Endothelial cell of umbilical vein (primary cell): ENCODE results near the gene HMCN1. TPM values are rescaled to one million over a fixed set of nuclear protein-coding genes. Genes with fewer than 3 reads are reported as not detected.

Source experiments
- BruUV-seq: library from RNA; stranded (reverse); fragments of 400-500 nt; replicated peaks from 2 replicates; lab custom pipeline; 2021; lab: Mats Ljungman, UMichigan
- CTCF ChIA-PET: fragments of 300-600, 350-600 bp; sonication (Branson Sonifier 250); formaldehyde crosslinking; loops from one replicate; lab custom pipeline; 2021; ENCODE audit warnings: antibody characterized with exemption, inconsistent platforms; lab: Charles Lee
- POLR2A ChIA-PET: fragments of 300-600, 350-600 bp; sonication (Branson Sonifier 250); formaldehyde crosslinking; loops from one replicate; lab custom pipeline; 2021; ENCODE audit warnings: antibody characterized with exemption, inconsistent platforms; lab: Charles Lee
- DNase-seq: peaks from one replicate; pipeline ENCODE4 v3.0.0-alpha.2; 2011; ENCODE audit warnings: low read depth, low spot score
- FAIRE-seq: peaks from 2 replicates; lab custom pipeline; 2011; peaks lifted over from hg19 to GRCh38; lab: Jason Lieb, UNC
- H2AFZ ChIP-seq: 2 replicates; pipeline ENCODE4 v1.6.0; 2012; ENCODE audit warnings: low read depth, low read length, control low read depth, inconsistent platforms
- H3K27ac ChIP-seq: 2 replicates; pipeline ENCODE4 v1.5.1; 2011; ENCODE audit warnings: low read depth, mild to moderate bottlenecking, control low read depth, low read length, moderate library complexity; ENCODE audit not compliant: insufficient read depth
- H3K27me3 ChIP-seq, 2 experiments: 2 replicates each; pipeline versions ENCODE4 v1.6.0 to v1.6.1; 2011; ENCODE audit warnings: low read length in 2 of 2, mixed read lengths in 1 of 2; ENCODE audit not compliant: control insufficient read depth in 2 of 2, insufficient read depth in 2 of 2
- H3K36me3 ChIP-seq, 2 experiments: 2 replicates in 1 of 2; 3 replicates in 1 of 2; pipeline ENCODE4 v1.5.1; 2011; ENCODE audit warnings: low read length in 2 of 2, mild to moderate bottlenecking in 1 of 2, moderate library complexity in 1 of 2; ENCODE audit not compliant: control insufficient read depth in 2 of 2, insufficient read depth in 2 of 2; ENCODE audit errors: extremely low read depth in 1 of 2
- H3K4me1 ChIP-seq: 3 replicates; pipeline ENCODE4 v1.5.1; 2011; ENCODE audit warnings: mild to moderate bottlenecking, low read length; ENCODE audit not compliant: control insufficient read depth, insufficient read depth; ENCODE audit errors: extremely low read depth
- H3K4me2 ChIP-seq: 2 replicates; pipeline ENCODE4 v1.6.1; 2011; ENCODE audit warnings: low read length, control low read depth, mixed read lengths; ENCODE audit not compliant: insufficient read depth
- H3K4me3 ChIP-seq, 3 experiments: fragments of 200-600 bp in 1 of 3; sonication (generic), shearing (Covaris generic) in 1 of 3; replicated peaks in 1 of 3; 2 replicates each; pipeline ENCODE4 v1.5.1; 2011 to 2016; ENCODE audit warnings: control low read depth in 3 of 3, low read length in 3 of 3, mild to moderate bottlenecking in 2 of 3, inconsistent platforms in 1 of 3, low read depth in 1 of 3, moderate library complexity in 1 of 3; ENCODE audit not compliant: insufficient read depth in 1 of 3
- H3K79me2 ChIP-seq: 2 replicates; pipeline ENCODE4 v1.6.0; 2012; ENCODE audit warnings: low read length, inconsistent platforms; ENCODE audit not compliant: control insufficient read depth, insufficient read depth
- H3K9ac ChIP-seq: replicated peaks from 2 replicates; pipeline ENCODE3; 2011; ENCODE audit warnings: low read length, control low read depth; ENCODE audit not compliant: insufficient read depth; ENCODE audit errors: extremely low read depth
- H3K9me1 ChIP-seq: replicated peaks from 3 replicates; pipeline ENCODE4 v1.6.0; 2011; ENCODE audit warnings: mild to moderate bottlenecking, low read length; ENCODE audit not compliant: control insufficient read depth, insufficient read depth; ENCODE audit errors: extremely low read depth
- H3K9me3 ChIP-seq: replicated peaks from 2 replicates; pipeline ENCODE4 v1.5.1; 2012; ENCODE audit warnings: low read length, inconsistent platforms; ENCODE audit not compliant: control insufficient read depth, insufficient read depth
- H4K20me1 ChIP-seq: replicated peaks from 2 replicates; pipeline ENCODE3; 2011; ENCODE audit warnings: mild to moderate bottlenecking, low read length; ENCODE audit not compliant: control insufficient read depth, insufficient read depth; ENCODE audit errors: extremely low read depth
- EZH2 ChIP-seq: IDR thresholded peaks from 2 replicates; pipeline ENCODE4 v1.6.1; 2012; ENCODE audit warnings: borderline replicate concordance, low read depth, mild to moderate bottlenecking, moderate library complexity, low read length, inconsistent platforms; ENCODE audit not compliant: severe bottlenecking
- FOS ChIP-seq: IDR thresholded peaks from 2 replicates; pipeline ENCODE4 v1.6.1; 2011; ENCODE audit warnings: mild to moderate bottlenecking, low read length, moderate library complexity, borderline replicate concordance; ENCODE audit not compliant: insufficient read depth
- GATA2 ChIP-seq: IDR thresholded peaks from 2 replicates; pipeline ENCODE4 v1.7.0; 2011; ENCODE audit warnings: low read depth, mild to moderate bottlenecking, moderate library complexity, mixed read lengths, low read length; ENCODE audit not compliant: insufficient read length, insufficient read depth
- JUN ChIP-seq: IDR thresholded peaks from 2 replicates; pipeline ENCODE4 v1.6.1; 2011; ENCODE audit warnings: borderline replicate concordance, low read depth; ENCODE audit not compliant: insufficient read length, insufficient read depth
- MYC ChIP-seq: IDR thresholded peaks from one replicate; pipeline ENCODE4 v1.6.1; 2011; ENCODE audit warnings: mild to moderate bottlenecking, low read depth, low read length
- POLR2A ChIP-seq: IDR thresholded peaks from 2 replicates; pipeline ENCODE4 v1.6.1; 2012; ENCODE audit warnings: low read depth, mild to moderate bottlenecking, control low read depth, low read length
- POLR2AphosphoS5 ChIP-seq: IDR thresholded peaks from 2 replicates; pipeline ENCODE4 v1.6.1; 2012; ENCODE audit warnings: low read depth, mild to moderate bottlenecking, control low read depth, low read length, moderate library complexity; ENCODE audit not compliant: insufficient read depth
- dilution Hi-C: fragments of 300-500 bp; cut with MboI; formaldehyde crosslinking; loops from one replicate; pipeline ENCODE4 v1.15.0; 2019; ENCODE audit warnings: low sequenced_read_pairs; ENCODE audit not compliant: extremely low pct_ligation_motif_present
- intact Hi-C: fragments of 100-400 bp; cut with micrococcal nuclease; formaldehyde crosslinking; loops from one replicate; pipeline ENCODE4 v1.10.0; 2022
- polyA plus RNA-seq, 4 experiments: library from polyadenylated mRNA; depleted of rRNA in 3 of 4; stranded (reverse) in 3 of 4; unstranded in 1 of 4; fragments of >200 nt; gene quantifications; 2 replicates each; pipeline versions ENCODE4 v1.2.1 to v1.2.3, GENCODE V29; 2011 to 2012; ENCODE audit warnings: missing spikeins in 1 of 4
- total RNA-seq: library from RNA; stranded (reverse); gene quantifications from 2 replicates; pipeline ENCODE4 v1.2.3, GENCODE V29; 2021
- TF ChIP-seq, protein P1 (sequence below), 2 donors: IDR thresholded peaks; 1 replicate in 1 of 2; 2 replicates in 1 of 2; pipeline ENCODE4 v1.5.1; 2011; ENCODE audit warnings: low read length in 2 of 2, mild to moderate bottlenecking in 2 of 2, moderate library complexity in 2 of 2, control low read depth in 1 of 2, inconsistent platforms in 1 of 2, low read depth in 1 of 2; ENCODE audit not compliant: insufficient read depth in 1 of 2; ENCODE audit errors: extremely low read depth in 1 of 2
- TF ChIP-seq, protein P2 (sequence below): IDR thresholded peaks from 2 replicates; pipeline ENCODE4 v1.6.1; 2011; ENCODE audit not compliant: insufficient read depth, insufficient read length

HMCN1 gene
- total and polyA plus RNA-seq, 2 donors (not counting 3 experiments of a cell fraction or from before 2014, with no cell fraction given) = 10.3 to 16.0 TPM

DNA sequence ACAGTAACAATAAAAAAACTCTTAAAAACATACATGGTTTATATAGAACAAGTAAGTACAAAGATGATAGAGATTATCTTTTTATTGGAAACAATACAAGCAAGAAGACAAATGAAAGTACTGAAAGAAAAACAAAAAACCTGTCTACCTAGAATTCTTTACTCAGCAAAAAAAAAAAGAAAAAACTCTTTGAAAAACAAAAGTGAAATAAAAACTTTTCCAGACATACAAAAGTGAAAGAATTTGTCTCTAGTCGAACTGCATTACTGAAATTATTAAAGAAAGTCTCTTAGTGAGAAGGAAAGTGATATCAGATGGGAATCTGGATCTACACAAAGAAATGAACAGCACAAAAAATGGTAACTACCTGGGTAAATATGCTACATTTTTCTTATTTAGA, 2.7 kb upstream of the HMCN1 start:
- no peaks in the 10 kb centered on the region for H4K20me1 ChIP-seq
- dilution Hi-C loops (no loop called here), intact Hi-C loops (loop anchor here (5.0 kb wide), 1 partner anchor 361 kb away; no protein-coding TSS in a partner anchor)
- no peak overlapping the region for H3K9ac ChIP-seq
- no peaks in the 10 kb centered on the region for H3K79me2 ChIP-seq
- FAIRE-seq = no peak
- ChIA-PET CTCF (interaction anchor here (0.7 kb wide), 1 partner anchor 11 kb away, joined by 3 read pairs; no protein-coding TSS in a partner anchor), POLR2A (no interaction called here)
- no peaks in the 10 kb centered on the region for H3K36me3 ChIP-seq
- no peak overlapping the region for H3K4me2 ChIP-seq
- no peak overlapping the region for H3K27ac ChIP-seq
- no peaks in the 10 kb centered on the region for H3K27me3 ChIP-seq
- peaks cover 19% of the 10 kb centered on the region for H3K4me1 ChIP-seq
- H3K4me3 ChIP-seq = no peak overlapping the region
- no peak overlapping the region for H2AFZ ChIP-seq
- DNase-seq = no peak
- TF ChIP-seq JUN (no peak), MYC (no peak), FOS (no peak), POLR2AphosphoS5 (no peak), GATA2 (no peak), EZH2 (no peak), POLR2A (no peak)
- TF ChIP-seq, protein P1, sequence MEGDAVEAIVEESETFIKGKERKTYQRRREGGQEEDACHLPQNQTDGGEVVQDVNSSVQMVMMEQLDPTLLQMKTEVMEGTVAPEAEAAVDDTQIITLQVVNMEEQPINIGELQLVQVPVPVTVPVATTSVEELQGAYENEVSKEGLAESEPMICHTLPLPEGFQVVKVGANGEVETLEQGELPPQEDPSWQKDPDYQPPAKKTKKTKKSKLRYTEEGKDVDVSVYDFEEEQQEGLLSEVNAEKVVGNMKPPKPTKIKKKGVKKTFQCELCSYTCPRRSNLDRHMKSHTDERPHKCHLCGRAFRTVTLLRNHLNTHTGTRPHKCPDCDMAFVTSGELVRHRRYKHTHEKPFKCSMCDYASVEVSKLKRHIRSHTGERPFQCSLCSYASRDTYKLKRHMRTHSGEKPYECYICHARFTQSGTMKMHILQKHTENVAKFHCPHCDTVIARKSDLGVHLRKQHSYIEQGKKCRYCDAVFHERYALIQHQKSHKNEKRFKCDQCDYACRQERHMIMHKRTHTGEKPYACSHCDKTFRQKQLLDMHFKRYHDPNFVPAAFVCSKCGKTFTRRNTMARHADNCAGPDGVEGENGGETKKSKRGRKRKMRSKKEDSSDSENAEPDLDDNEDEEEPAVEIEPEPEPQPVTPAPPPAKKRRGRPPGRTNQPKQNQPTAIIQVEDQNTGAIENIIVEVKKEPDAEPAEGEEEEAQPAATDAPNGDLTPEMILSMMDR (IDR thresholded peaks at IDR 0.05; ENCODE audit: extremely low read depth in 1 of 2, insufficient read depth in 1 of 2, low read depth in 1 of 2, low read length in 2 of 2) = no peak
- TF ChIP-seq, protein P2, sequence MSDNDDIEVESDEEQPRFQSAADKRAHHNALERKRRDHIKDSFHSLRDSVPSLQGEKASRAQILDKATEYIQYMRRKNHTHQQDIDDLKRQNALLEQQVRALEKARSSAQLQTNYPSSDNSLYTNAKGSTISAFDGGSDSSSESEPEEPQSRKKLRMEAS = no peak
- H3K9me3 ChIP-seq = no peaks in the 10 kb centered on the region
- BruUV-seq = no TSS peak
- H3K9me1 ChIP-seq = peaks cover 3% of the 10 kb centered on the region
